PC-3 (cell line): ENCODE data around the gene CCDC78.

Experiments
- EZH2 ChIP-seq: fragments of 300-600 bp; sonication (generic); IDR thresholded peaks from one replicate; pipeline ENCODE4 v1.6.1; 2017; ENCODE audit warnings: antibody characterized with exemption, mild to moderate bottlenecking, low read length; ENCODE audit not compliant: unreplicated experiment
- EZH2phosphoT487 ChIP-seq: fragments of 300-600 bp; sonication (generic); IDR thresholded peaks from 2 replicates; pipeline ENCODE4 v1.6.1; 2018; ENCODE audit warnings: mild to moderate bottlenecking, antibody characterized with exemption, low read length, borderline replicate concordance
- TF ChIP-seq, protein P1 (sequence below): fragments of 300-600 bp; sonication (generic); conservative IDR thresholded peaks from 2 replicates; pipeline ENCODE4 v1.5.1; 2017; ENCODE audit warnings: antibody characterized with exemption, low read depth, mild to moderate bottlenecking, low read length

DNA sequence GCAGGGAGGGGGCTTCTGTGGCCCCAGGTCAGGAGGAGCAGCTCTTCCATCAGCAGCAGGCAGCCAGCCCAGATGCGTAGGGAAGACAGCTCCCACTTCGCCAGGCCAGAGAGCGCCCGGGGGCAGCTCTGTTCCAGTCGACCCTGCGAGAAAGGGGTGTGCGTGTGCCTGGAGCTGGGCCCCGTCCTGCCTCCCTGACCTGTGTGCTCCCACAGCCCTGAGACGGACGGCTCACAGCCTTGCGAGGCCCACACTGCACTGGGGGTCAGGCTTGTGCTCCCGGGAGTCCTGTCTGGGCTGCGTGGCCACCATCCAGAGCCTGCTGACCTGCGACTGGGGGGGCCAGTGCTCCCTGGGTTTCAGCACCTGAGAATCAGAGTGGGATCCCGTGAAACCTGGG, 33.8 kb upstream of the CCDC78 start:
- TF ChIP-seq, protein P1, sequence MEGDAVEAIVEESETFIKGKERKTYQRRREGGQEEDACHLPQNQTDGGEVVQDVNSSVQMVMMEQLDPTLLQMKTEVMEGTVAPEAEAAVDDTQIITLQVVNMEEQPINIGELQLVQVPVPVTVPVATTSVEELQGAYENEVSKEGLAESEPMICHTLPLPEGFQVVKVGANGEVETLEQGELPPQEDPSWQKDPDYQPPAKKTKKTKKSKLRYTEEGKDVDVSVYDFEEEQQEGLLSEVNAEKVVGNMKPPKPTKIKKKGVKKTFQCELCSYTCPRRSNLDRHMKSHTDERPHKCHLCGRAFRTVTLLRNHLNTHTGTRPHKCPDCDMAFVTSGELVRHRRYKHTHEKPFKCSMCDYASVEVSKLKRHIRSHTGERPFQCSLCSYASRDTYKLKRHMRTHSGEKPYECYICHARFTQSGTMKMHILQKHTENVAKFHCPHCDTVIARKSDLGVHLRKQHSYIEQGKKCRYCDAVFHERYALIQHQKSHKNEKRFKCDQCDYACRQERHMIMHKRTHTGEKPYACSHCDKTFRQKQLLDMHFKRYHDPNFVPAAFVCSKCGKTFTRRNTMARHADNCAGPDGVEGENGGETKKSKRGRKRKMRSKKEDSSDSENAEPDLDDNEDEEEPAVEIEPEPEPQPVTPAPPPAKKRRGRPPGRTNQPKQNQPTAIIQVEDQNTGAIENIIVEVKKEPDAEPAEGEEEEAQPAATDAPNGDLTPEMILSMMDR, result no peak
- TF ChIP-seq EZH2, result no peak
- TF ChIP-seq EZH2phosphoT487, result no peak
